HFFc6 (cell line): ENCODE data around the gene CNGB1. TPM values are rescaled to one million over a fixed set of nuclear protein-coding genes. Genes with fewer than 3 reads are reported as not detected.
A peak's percentile ranks its signal among the peaks of the same experiment; 100 is the strongest.

Experiments
- DNase-seq: peaks from one replicate; pipeline ENCODE4 v3.0.0-alpha.2; 2018
- H3K27ac Mint-ChIP-seq: 2 replicates; pipeline ENCODE4 v1.8.0; 2020; ENCODE audit warnings: mild to moderate bottlenecking, mixed read lengths
- H3K27me3 Mint-ChIP-seq: 2 replicates; pipeline ENCODE4 v1.8.0; 2021; ENCODE audit warnings: mild to moderate bottlenecking, moderate library complexity, mixed read lengths; ENCODE audit not compliant: insufficient read depth
- H3K36me3 Mint-ChIP-seq: 2 replicates; pipeline ENCODE4 v1.8.0; 2021; ENCODE audit warnings: low read depth, mixed read lengths
- H3K4me1 Mint-ChIP-seq: 2 replicates; pipeline ENCODE4 v1.8.0; 2020; ENCODE audit warnings: low read depth, mixed read lengths
- H3K4me3 Mint-ChIP-seq: 2 replicates; pipeline ENCODE4 v1.8.0; 2020; ENCODE audit warnings: mild to moderate bottlenecking, moderate library complexity, mixed read lengths
- H3K9me3 Mint-ChIP-seq: 2 replicates; pipeline ENCODE4 v1.8.0; 2020; ENCODE audit warnings: mild to moderate bottlenecking, mixed read lengths
- CTCF ChIP-seq: fragments of 200-600 bp; sonication (generic); IDR thresholded peaks from 2 replicates; pipeline ENCODE4 v1.5.0; 2021; ENCODE audit warnings: antibody characterized with exemption, mild to moderate bottlenecking
- total RNA-seq, 6 experiments: library from RNA; stranded (reverse); fragmentation: NEBNext Ultra II Directional; extraction: Animal tissue kit (Norgen Biotek cat#: 25700); gene quantifications; 2 replicates in 1 of 6; 3 replicates in 5 of 6; pipeline ENCODE4 v1.2.3, GENCODE V29; 2021

Gene CNGB1
- total RNA-seq, 6 experiments from 2014 or later: 0.02 TPM; not detected in 5

GRCh38 chr16:57956924-57957672 lies 13.8 kb downstream of the CNGB1 start:
- H3K4me1 Mint-ChIP-seq: no peaks in the 10 kb centered on the region
- H3K4me3 Mint-ChIP-seq: no peak overlapping the region
- H3K36me3 Mint-ChIP-seq: no peaks in the 10 kb centered on the region
- TF ChIP-seq CTCF: no peak
- H3K27me3 Mint-ChIP-seq: peaks cover 30% of the 10 kb centered on the region
- H3K27ac Mint-ChIP-seq: no peak overlapping the region
- DNase-seq: no peak
- H3K9me3 Mint-ChIP-seq: no peaks in the 10 kb centered on the region

DNA sequence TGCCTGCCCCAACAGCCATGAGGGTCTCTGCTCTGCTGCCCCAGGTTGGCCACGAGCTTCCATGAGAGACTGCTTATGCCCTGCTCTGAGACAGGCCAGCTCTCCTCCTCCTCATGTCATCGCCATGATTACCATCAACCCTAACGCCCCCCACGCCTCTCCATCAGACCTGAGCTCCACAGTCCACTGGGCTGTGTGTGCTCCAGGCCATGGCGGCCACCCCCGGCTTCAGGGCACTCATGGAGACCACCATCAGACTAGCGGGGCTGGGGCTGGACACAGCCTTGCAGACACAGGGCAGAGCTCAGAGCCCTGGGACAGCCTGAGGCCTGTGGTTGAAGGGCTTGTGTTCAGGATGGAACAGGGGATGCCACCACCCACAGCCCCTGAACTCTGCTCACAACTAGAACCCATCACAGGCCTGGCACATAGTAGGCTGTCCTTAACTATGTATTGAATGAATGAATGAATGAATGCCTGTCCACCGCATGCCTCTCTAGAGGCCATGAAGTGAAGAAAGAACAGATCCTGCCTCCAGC lies 14.6 kb downstream of the CNGB1 start:
- no peak for TF ChIP-seq CTCF
- Mint-ChIP-seq H3K9me3 (no peaks in the 10 kb centered on the region), H3K4me3 (no peak overlapping the region), H3K27me3 (peaks cover 26% of the 10 kb centered on the region), H3K27ac (no peak overlapping the region), H3K36me3 (no peaks in the 10 kb centered on the region), H3K4me1 (no peaks in the 10 kb centered on the region)
- no peak for DNase-seq

DNA sequence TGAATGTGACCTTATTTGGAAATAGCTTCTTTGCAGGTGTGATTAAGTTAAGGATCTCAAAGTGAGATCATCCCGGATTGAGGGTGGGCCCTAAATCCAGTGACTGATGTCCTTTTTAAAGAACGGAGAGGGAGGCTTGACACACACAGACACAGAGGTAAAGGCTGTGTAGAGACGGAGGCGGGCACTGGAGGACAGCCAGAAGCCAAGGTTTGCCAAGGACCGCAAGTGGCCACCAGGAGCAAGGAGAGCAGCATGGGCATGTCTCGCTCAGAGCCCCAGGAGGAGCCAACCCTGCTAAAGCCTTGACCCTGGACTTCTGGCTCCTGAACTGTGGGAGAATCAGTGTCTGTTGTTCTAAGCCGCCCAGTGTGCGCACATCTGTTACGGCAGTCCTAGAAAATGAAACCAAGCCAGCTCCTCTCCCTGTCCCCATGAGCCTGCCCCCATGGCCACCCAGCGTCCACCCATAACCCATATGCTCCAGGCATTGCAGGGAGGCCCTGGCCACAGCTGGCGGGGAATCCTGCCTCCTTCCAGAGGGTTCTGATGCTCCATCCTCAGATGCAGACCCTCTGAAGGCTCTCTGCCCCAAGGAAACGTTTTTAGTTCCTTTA lies 15.2 kb downstream of the CNGB1 start:
- peak; percentile 18; the same call in 1 of the 2 replicates for TF ChIP-seq CTCF
- peak overlapping the region; percentile 50; the same call in 1 of the 2 replicates for H3K4me3 Mint-ChIP-seq
- no peaks in the 10 kb centered on the region for H3K9me3 Mint-ChIP-seq
- H3K4me1 Mint-ChIP-seq: no peaks in the 10 kb centered on the region
- H3K27me3 Mint-ChIP-seq: peaks cover 22% of the 10 kb centered on the region
- no peak overlapping the region for H3K27ac Mint-ChIP-seq
- no peak for DNase-seq
- H3K36me3 Mint-ChIP-seq: no peaks in the 10 kb centered on the region

- H3K4me3 Mint-ChIP-seq: no peak overlapping the region
- peaks cover 17% of the 10 kb centered on the region for H3K27me3 Mint-ChIP-seq
- no peaks in the 10 kb centered on the region for H3K9me3 Mint-ChIP-seq
- no peak for TF ChIP-seq CTCF
- no peaks in the 10 kb centered on the region for H3K36me3 Mint-ChIP-seq
- no peak for DNase-seq
- H3K4me1 Mint-ChIP-seq: no peaks in the 10 kb centered on the region
- no peak overlapping the region for H3K27ac Mint-ChIP-seq
Measured at GRCh38 chr16:57953857-57954256, 17.1 kb downstream of the CNGB1 start.

- TF ChIP-seq CTCF: no peak
- no peaks in the 10 kb centered on the region for H3K36me3 Mint-ChIP-seq
- no peaks in the 10 kb centered on the region for H3K4me1 Mint-ChIP-seq
- peaks cover 15% of the 10 kb centered on the region for H3K27me3 Mint-ChIP-seq
- DNase-seq: no peak
- H3K4me3 Mint-ChIP-seq: no peak overlapping the region
- no peak overlapping the region for H3K27ac Mint-ChIP-seq
- H3K9me3 Mint-ChIP-seq: no peaks in the 10 kb centered on the region
Measured at GRCh38 chr16:57952909-57953308, 18.0 kb downstream of the CNGB1 start.
